GM12892 (cell line): ENCODE measurements around the gene NUDT14.

ENCODE experiments used
- POLR2A ChIP-seq: IDR thresholded peaks from 2 replicates; pipeline ENCODE4 v1.6.1; 2011; ENCODE audit warnings: low read depth, low read length, control low read depth
- POLR2AphosphoS5 ChIP-seq: IDR thresholded peaks from 2 replicates; pipeline ENCODE4 v1.6.1; 2011; ENCODE audit warnings: low read depth, low read length, control low read depth
- TAF1 ChIP-seq: IDR thresholded peaks from 2 replicates; pipeline ENCODE4 v1.6.1; 2011; ENCODE audit warnings: low read depth, mild to moderate bottlenecking, control low read depth, low read length, borderline replicate concordance

GRCh38 chr14:105197211-105197641 is 16.1 kb upstream of the NUDT14 start:
- TF ChIP-seq POLR2A, result no peak
- no peak for TF ChIP-seq POLR2AphosphoS5
- no peak for TF ChIP-seq TAF1
